ENCODE results near the gene KLF6.

Gene KLF6

GRCh38 chr10:3761904-3762303 is 23.1 kb downstream of the KLF6 start:
- H3K9me3 Mint-ChIP-seq, result peaks cover 12% of the 10 kb centered on the region
- H3K36me3 Mint-ChIP-seq, result peaks cover 18% of the 10 kb centered on the region
- H3K27me3 Mint-ChIP-seq, result no peaks in the 10 kb centered on the region
- ATAC-seq, result no peak
- no peak overlapping the region for H3K4me3 Mint-ChIP-seq
- peak overlapping the region; percentile 99 for H3K27ac Mint-ChIP-seq
- peaks cover 73% of the 10 kb centered on the region for H3K4me1 Mint-ChIP-seq

DNA sequence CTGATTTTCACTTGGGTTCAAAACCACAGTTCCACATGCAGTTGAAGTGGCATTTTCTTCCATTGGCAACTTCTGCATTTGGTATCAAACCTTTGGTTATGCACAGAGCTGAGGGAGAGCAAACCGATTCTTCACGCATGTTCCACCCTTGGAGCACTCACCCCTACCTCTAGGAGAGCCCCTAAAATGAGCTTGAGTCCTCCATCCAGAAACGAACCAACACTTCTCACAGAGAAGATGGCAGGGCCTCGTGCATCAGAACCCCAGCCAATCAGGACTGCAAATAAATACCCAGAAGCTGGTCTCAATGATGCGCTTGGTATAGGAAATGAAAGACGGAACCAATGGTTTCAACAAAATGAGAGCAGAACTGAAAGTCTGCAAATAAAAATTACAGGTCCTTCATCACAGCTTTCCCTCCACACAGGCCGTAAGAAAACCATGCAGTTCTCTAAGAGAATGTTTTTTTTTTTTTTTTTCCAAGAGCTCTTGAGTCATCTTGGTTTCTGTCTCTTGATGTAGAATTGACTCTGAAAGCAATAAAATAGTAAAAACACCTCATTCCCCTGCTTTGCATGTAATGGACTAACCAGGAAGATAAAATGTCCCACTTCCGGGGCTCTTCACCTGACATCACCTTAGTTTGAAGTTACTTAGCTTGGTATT is 23.9 kb downstream of the KLF6 start:
- peak; percentile 83 for ATAC-seq
- peak overlapping the region; percentile 54 for H3K4me3 Mint-ChIP-seq

GRCh38 chr10:3760083-3760482 is 24.9 kb downstream of the KLF6 start:
- Mint-ChIP-seq H3K27me3 (no peaks in the 10 kb centered on the region), H3K4me1 (peaks cover 63% of the 10 kb centered on the region), H3K4me3 (no peak overlapping the region), H3K27ac (peak overlapping the region; percentile 99), H3K36me3 (peaks cover 18% of the 10 kb centered on the region), H3K9me3 (peaks cover 12% of the 10 kb centered on the region)
- ATAC-seq, result no peak

More for the DNA sequence above, 23.9 kb downstream of the KLF6 start:
- peak overlapping the region; percentile 99 for H3K27ac Mint-ChIP-seq
- peaks cover 12% of the 10 kb centered on the region for H3K9me3 Mint-ChIP-seq
- no peaks in the 10 kb centered on the region for H3K27me3 Mint-ChIP-seq
- H3K4me1 Mint-ChIP-seq, result peaks cover 73% of the 10 kb centered on the region
- H3K36me3 Mint-ChIP-seq, result peaks cover 18% of the 10 kb centered on the region

DNA sequence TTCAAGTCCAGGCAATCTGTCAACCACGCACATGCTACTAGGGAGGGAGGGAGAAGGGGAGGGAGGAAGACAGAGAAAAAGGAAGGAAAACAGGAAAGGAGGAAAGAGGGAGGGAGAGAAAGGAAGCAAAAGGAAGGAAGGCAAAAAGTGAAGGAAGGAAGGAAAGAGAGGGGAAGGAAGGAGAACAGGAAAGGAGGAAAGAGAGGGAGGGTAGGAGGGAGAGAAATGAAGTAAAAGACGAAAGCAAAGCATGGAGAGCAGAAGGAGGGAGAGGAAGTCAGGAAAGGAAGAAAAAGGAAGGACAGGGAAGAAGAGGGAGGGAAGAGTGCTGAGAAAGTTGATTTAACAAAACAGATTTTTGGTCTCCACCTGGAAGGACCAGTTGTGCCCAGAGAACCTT is 25.6 kb downstream of the KLF6 start:
- H3K36me3 Mint-ChIP-seq, result peaks cover 18% of the 10 kb centered on the region
- H3K27ac Mint-ChIP-seq, result peak overlapping the region; percentile 99
- no peak for ATAC-seq
- H3K9me3 Mint-ChIP-seq, result peaks cover 12% of the 10 kb centered on the region
- H3K4me3 Mint-ChIP-seq, result no peak overlapping the region
- peaks cover 56% of the 10 kb centered on the region for H3K4me1 Mint-ChIP-seq
- H3K27me3 Mint-ChIP-seq, result no peaks in the 10 kb centered on the region

DNA sequence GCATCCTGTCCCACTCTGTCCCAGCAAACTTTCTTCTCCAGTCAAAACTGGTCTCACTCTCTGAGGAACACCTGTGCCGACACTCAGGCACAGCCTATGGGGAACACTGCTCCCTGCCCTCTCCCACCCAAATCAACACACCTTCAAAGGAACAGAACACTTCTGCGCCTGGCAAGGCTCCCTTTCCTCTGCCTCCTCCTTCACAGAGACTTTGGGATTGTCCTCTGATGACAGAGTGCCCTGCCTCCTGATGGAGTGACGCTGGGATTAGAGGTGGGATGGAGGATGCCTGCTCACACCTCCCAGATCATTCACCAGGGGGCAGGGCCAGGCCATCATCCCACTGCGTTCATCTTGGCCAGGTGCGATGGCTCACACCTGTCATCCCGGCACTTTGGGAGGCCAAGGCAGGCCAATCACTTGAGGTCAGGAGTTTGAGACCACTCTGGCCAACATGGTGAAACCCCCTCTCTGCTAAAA is 26.5 kb downstream of the KLF6 start:
- Mint-ChIP-seq H3K4me3 (no peak overlapping the region), H3K27me3 (no peaks in the 10 kb centered on the region), H3K36me3 (peaks cover 18% of the 10 kb centered on the region), H3K4me1 (peaks cover 56% of the 10 kb centered on the region), H3K27ac (peak overlapping the region; percentile 99), H3K9me3 (peaks cover 12% of the 10 kb centered on the region)
- no peak for ATAC-seq

DNA sequence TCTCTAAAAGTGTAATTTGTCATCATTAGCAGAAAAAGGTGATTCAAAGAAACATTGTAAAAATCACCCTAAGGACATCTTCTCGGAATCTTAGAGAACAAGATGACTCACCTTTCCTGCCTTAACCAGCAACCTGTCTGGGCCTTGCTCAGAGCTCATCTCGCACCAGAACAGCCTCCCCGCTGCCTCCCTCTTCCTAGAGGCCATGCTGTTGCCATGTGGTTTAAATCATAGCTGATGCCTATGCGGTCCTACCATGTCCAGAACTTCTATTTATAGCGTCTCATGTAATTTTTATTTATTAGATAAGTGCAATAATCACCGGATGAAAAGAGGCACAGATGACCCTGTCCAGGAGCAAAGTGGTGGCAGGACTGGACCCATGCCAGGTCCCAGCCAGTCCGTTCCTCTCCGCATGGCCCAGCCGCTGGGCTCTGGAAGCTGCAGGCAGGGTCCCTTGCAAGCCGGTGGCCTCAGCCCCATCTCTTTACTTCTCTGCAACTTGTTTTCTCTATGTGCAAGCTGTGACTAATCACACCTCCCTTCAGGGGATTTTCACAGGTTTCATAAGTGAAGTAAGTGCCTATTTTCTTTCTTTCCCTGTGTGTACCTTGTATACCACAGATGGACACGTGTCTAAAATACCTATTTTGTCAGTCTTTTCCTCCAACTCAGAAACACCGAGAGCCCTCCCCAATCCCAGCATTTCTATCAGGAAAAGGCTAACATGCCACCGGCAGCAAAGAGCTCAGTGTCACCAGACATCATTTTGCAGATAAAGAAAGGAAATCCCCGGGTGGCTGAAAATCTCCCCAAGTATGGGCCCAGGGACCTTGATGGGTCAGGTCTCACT is 27.1 kb downstream of the KLF6 start:
- H3K4me3 Mint-ChIP-seq, result peak overlapping the region; percentile 75
- peaks cover 12% of the 10 kb centered on the region for H3K9me3 Mint-ChIP-seq
- H3K36me3 Mint-ChIP-seq, result peaks cover 15% of the 10 kb centered on the region
- peaks cover 52% of the 10 kb centered on the region for H3K4me1 Mint-ChIP-seq
- peak overlapping the region; percentile 99 for H3K27ac Mint-ChIP-seq
- no peaks in the 10 kb centered on the region for H3K27me3 Mint-ChIP-seq
- peak; percentile 87 for ATAC-seq

DNA sequence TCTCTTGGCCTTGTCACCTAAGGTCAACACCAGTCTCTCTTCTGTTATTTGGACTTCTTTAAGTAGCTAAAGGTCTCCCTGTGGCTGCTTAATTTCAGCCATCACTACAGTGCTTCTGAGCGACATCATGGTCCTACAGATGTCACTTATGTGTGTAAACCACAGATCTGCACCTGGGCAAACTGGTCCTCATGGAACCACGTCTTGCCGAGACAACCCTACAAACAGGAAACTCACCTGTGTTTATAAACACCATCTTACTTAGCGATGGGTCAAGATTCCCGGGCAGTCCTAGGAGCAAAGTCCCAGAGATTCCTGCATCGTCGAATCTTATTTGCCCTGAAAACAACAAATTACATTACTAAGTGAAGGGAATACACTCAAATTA is 27.8 kb downstream of the KLF6 start:
- no peaks in the 10 kb centered on the region for H3K27me3 Mint-ChIP-seq
- peaks cover 12% of the 10 kb centered on the region for H3K36me3 Mint-ChIP-seq
- H3K9me3 Mint-ChIP-seq, result peaks cover 12% of the 10 kb centered on the region
- H3K4me1 Mint-ChIP-seq, result peaks cover 50% of the 10 kb centered on the region
- ATAC-seq, result peak; percentile 14
- H3K4me3 Mint-ChIP-seq, result peak overlapping the region; percentile 75
- peak overlapping the region; percentile 99 for H3K27ac Mint-ChIP-seq

DNA sequence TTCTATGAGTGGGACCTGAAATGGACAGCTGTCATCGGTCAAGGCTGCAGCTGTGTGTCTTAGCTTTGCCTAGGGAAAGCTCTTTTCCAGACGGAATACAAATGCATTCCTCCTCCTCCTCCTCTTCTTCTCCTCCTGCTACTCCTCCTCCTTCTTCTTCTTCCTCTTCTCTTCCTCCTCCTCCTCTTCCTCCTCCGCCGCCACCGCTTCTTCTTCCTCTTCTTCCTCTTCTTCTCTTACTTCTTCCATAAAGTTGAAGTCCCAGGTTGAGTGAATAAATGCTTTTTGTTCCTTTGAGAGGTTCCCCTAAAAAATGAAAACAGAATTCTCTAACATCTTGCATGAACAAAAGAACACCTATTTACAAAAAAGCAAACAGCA is 28.7 kb downstream of the KLF6 start:
- Mint-ChIP-seq H3K4me1 (peaks cover 51% of the 10 kb centered on the region), H3K36me3 (peaks cover 12% of the 10 kb centered on the region), H3K4me3 (no peak overlapping the region), H3K27ac (peak overlapping the region; percentile 99), H3K27me3 (no peaks in the 10 kb centered on the region), H3K9me3 (peaks cover 12% of the 10 kb centered on the region)
- ATAC-seq, result no peak

GRCh38 chr10:3755440-3756359 is 29.3 kb downstream of the KLF6 start:
- Mint-ChIP-seq H3K4me3 (no peak overlapping the region), H3K4me1 (peaks cover 44% of the 10 kb centered on the region), H3K9me3 (peaks cover 8% of the 10 kb centered on the region), H3K36me3 (peaks cover 9% of the 10 kb centered on the region), H3K27ac (peak overlapping the region; percentile 99), H3K27me3 (no peaks in the 10 kb centered on the region)
- ATAC-seq, result no peak

- H3K4me3 Mint-ChIP-seq, result no peak overlapping the region
- ATAC-seq, result no peak
- H3K9me3 Mint-ChIP-seq, result peaks cover 7% of the 10 kb centered on the region
- H3K27me3 Mint-ChIP-seq, result no peaks in the 10 kb centered on the region
- H3K4me1 Mint-ChIP-seq, result peaks cover 41% of the 10 kb centered on the region
- peak overlapping the region; percentile 99 for H3K27ac Mint-ChIP-seq
- peaks cover 7% of the 10 kb centered on the region for H3K36me3 Mint-ChIP-seq
Observed at GRCh38 chr10:3754727-3755439, 30.1 kb downstream of the KLF6 start.

- Mint-ChIP-seq H3K4me3 (no peak overlapping the region), H3K27me3 (no peaks in the 10 kb centered on the region), H3K9me3 (no peaks in the 10 kb centered on the region), H3K27ac (no peak overlapping the region), H3K36me3 (no peaks in the 10 kb centered on the region), H3K4me1 (peaks cover 17% of the 10 kb centered on the region)
- no peak for ATAC-seq
Observed at GRCh38 chr10:3750854-3751253, 34.2 kb downstream of the KLF6 start.

DNA sequence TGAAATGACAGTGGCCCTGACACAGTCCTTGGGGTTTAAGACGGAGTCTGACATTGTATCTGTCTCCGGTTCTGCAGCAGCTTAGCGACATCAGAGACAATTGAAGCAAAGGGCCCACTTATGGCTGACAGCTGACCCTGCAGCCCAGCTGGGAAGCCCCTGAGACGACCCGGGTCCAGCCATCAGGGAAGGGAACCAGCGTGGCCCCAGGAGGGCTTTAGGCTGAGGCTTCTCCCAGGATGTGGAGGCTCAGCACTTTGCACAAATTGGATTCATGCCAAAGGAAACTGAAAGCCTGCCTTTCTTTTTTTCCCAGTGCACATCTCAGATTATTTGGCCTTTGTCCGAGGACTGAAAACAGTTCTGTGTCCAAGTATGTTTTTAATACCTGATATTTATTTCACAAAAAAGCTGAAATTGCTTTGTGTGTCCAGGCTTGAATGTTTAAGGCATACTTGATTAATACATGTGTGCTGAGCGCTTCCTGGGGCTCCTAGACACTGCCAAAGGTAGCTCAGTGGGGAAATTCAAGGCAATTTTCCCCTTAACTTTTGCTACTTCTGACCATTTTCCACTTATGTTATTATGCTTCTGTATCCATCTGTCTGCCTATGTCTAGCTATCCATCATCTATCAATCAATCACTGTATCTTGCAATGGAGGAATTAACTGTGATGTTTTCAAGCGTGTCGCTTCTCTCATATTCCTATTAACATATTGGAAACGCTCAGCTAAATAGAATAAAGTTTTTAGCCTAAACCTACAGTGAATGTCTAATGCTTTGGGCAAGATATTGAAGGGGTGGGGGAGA is 34.8 kb downstream of the KLF6 start:
- Mint-ChIP-seq H3K4me3 (peak overlapping the region; percentile 31), H3K9me3 (no peaks in the 10 kb centered on the region), H3K4me1 (peaks cover 17% of the 10 kb centered on the region), H3K36me3 (no peaks in the 10 kb centered on the region), H3K27ac (peak overlapping the region; percentile 71), H3K27me3 (no peaks in the 10 kb centered on the region)
- ATAC-seq, result no peak

DNA sequence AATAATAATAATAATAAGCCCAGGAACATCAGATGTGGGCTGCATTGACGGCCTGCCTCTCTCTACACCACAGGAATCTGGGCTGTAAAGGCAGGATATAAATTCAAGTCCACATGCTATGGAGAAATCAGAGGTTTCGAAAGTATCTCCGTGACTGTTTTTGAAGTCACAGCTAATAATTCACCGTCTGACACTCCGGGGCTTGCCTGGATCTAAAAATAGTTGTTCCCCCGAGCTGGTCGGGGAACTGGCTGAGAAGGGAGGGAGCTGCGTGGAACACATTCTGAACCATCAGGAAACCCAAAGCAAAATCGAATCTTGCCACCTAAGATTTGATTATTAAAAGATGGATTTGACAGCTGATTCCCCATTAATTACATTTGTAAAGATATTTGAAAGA is 35.4 kb downstream of the KLF6 start:
- H3K4me3 Mint-ChIP-seq, result peak overlapping the region; percentile 31
- H3K27me3 Mint-ChIP-seq, result no peaks in the 10 kb centered on the region
- H3K27ac Mint-ChIP-seq, result peak overlapping the region; percentile 71
- no peak for ATAC-seq
- H3K4me1 Mint-ChIP-seq, result peaks cover 17% of the 10 kb centered on the region
- no peaks in the 10 kb centered on the region for H3K9me3 Mint-ChIP-seq
- no peaks in the 10 kb centered on the region for H3K36me3 Mint-ChIP-seq

GRCh38 chr10:3749011-3749410 is 36.0 kb downstream of the KLF6 start:
- Mint-ChIP-seq H3K36me3 (no peaks in the 10 kb centered on the region), H3K4me3 (no peak overlapping the region), H3K27ac (peak overlapping the region; percentile 71), H3K4me1 (peaks cover 17% of the 10 kb centered on the region), H3K9me3 (no peaks in the 10 kb centered on the region), H3K27me3 (no peaks in the 10 kb centered on the region)
- ATAC-seq, result no peak
